ENCODE results near the gene HDAC5.

Gene HDAC5

GRCh38 chr17:44091200-44091997, 32.0 kb downstream of the HDAC5 start:
- no peak for DNase-seq

GRCh38 chr17:44088254-44088653, 35.2 kb downstream of the HDAC5 start:
- DNase-seq, result no peak

GRCh38 chr17:44087319-44087718, 36.1 kb downstream of the HDAC5 start:
- no peak for DNase-seq

GRCh38 chr17:44086364-44087311, 36.8 kb downstream of the HDAC5 start:
- peak in 42 of 58 donors; percentile 10 to 83 (median 40) for DNase-seq

- DNase-seq, result no peak
Measured at GRCh38 chr17:44085908-44086307, 37.5 kb downstream of the HDAC5 start.

- DNase-seq, result no peak
Measured at GRCh38 chr17:44084921-44085320, 38.5 kb downstream of the HDAC5 start.

GRCh38 chr17:44084131-44084538, 39.3 kb downstream of the HDAC5 start:
- no peak for DNase-seq

GRCh38 chr17:44083250-44083849, 40.1 kb downstream of the HDAC5 start:
- DNase-seq, result no peak

- DNase-seq, result no peak
Measured at GRCh38 chr17:44082256-44082927, 41.0 kb downstream of the HDAC5 start.

- no peak for DNase-seq
Measured at GRCh38 chr17:44081681-44082080, 41.8 kb downstream of the HDAC5 start.

GRCh38 chr17:44079877-44080821, 43.3 kb downstream of the HDAC5 start:
- no peak for DNase-seq

GRCh38 chr17:44078412-44078811, 45.0 kb downstream of the HDAC5 start:
- no peak for DNase-seq

- DNase-seq, result peak in 2 of 58 donors; percentile 8 to 12
Measured at GRCh38 chr17:44077595-44077909, 45.9 kb downstream of the HDAC5 start.

- no peak for DNase-seq
Measured at GRCh38 chr17:44076716-44077594, 46.5 kb downstream of the HDAC5 start.

GRCh38 chr17:44075598-44076293, 47.7 kb downstream of the HDAC5 start:
- no peak for DNase-seq

GRCh38 chr17:44074911-44075285, 48.5 kb downstream of the HDAC5 start:
- no peak for DNase-seq

GRCh38 chr17:44074231-44074910, 49.1 kb downstream of the HDAC5 start:
- DNase-seq, result no peak

GRCh38 chr17:44071772-44072171, 51.7 kb downstream of the HDAC5 start:
- no peak for DNase-seq

Data from anterior cingulate cortex (tissue), 58 donors.